Spleen (tissue), 7 donors: ENCODE data around the gene MTG2.

Experiments used
- CTCF ChIP-seq, 11 experiments: fragments of 200-600 bp in 7 of 11; fragments of 450-650 bp in 4 of 11; sonication (generic) in 4 of 11; IDR thresholded peaks in 8 of 11; conservative IDR thresholded peaks in 3 of 11; 1 replicate in 7 of 11; 2 replicates in 4 of 11; pipeline versions ENCODE4 v1.4.0 to v1.8.0; 2016 to 2021; ENCODE audit warnings: antibody characterized with exemption in 11 of 11, inconsistent platforms in 4 of 11, mild to moderate bottlenecking in 1 of 11
- POLR2A ChIP-seq, 3 donors: fragments of 450-650 bp; IDR thresholded peaks; one replicate each; pipeline ENCODE4 v1.5.1; 2017; ENCODE audit warnings: antibody characterized with exemption in 3 of 3, mild to moderate bottlenecking in 1 of 3
- POLR2AphosphoS5 ChIP-seq, 3 donors: sonication (generic); formaldehyde crosslinking; IDR thresholded peaks; one replicate each; pipeline ENCODE4 v1.5.1; 2017; ENCODE audit warnings: antibody characterized with exemption in 3 of 3
- donor health status: DM: no; HTN: no; CAD: no; lungs with moderate emphysema.
- donor health status: DM: no; HTN: no; CAD: no.
- donor health status: DM: no; HTN: no; CAD: no.

DNA sequence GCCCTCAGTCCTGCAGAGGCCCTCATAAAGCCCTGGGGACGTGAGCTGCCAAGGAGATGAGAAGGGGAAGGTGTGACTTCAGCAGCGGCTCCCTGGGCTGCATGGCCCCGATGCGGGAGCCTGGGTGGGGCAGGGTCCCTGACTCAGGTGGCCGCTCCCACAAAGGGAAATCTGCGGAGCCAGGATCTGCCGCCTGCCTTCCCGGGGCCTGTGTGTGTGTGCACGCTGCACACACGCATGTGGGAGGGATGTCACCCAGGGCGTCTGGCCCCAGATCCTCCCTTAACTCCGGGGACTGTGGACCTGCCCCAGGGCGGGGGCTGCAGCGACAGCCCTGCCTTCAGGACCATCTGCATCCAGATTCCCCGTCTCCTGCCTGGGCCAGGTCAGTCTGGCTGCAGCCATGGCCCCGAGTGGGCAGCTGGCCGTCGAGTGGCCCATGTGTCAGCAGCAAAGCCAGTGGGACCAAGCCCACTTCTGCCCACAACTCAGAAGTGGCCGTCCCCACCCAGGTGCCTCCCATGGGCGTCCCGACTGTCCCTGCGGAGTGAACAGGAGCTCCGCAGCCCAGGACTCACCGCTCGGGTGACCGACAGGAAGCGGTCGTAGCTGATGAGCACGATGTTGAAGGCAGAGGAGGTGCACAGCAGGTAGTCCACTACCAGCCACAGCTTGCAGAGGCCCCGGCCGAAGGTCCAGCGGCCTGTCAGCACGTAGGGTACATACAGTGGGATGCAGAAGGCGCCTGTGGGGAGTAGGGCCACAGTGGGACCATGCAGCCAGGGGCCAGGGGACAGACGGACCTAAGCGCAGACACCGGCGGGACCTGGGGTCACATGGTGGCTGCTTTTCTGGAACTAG, 35.3 kb downstream of the MTG2 start:
- no peak for TF ChIP-seq CTCF (IDR thresholded peaks at IDR 0.05 in 8 of 11, conservative IDR thresholded peaks at IDR 0.05 in 3 of 11)
- no peak for TF ChIP-seq POLR2AphosphoS5 (IDR thresholded peaks at IDR 0.05)
- no peak for TF ChIP-seq POLR2A (IDR thresholded peaks at IDR 0.05)
